K562 (cell line): ENCODE results near the gene MAP3K7. TPM values are rescaled to one million over a fixed set of nuclear protein-coding genes. Genes with fewer than 3 reads are reported as not detected.

Experiments used
- NEUROD1 ChIP-seq: fragments of 150-350 bp; IDR thresholded peaks from 2 replicates; pipeline ENCODE4 v1.6.1; 2014; ENCODE audit warnings: borderline replicate concordance, low read length, low read depth; ENCODE audit not compliant: partially characterized antibody
- POLR2AphosphoS2 ChIP-seq: IDR thresholded peaks from 2 replicates; pipeline ENCODE4 v1.6.1; 2012; ENCODE audit warnings: low read length, improper control_type of control experiment
- RCOR1 ChIP-seq, 2 experiments: IDR thresholded peaks; 2 replicates each; pipeline ENCODE4 v1.6.1; 2012; ENCODE audit warnings: low read depth in 2 of 2, low read length in 2 of 2, borderline replicate concordance in 1 of 2, improper control_type of control experiment in 1 of 2
- SMARCB1 ChIP-seq: IDR thresholded peaks from 2 replicates; pipeline ENCODE4 v1.6.1; 2011; ENCODE audit warnings: improper control_type of control experiment, low read depth; ENCODE audit not compliant: insufficient read length
- ZFP30 ChIP-seq: fragments of 250-450 bp; sonication (Bioruptor Pico); IDR thresholded peaks from 2 replicates; pipeline ENCODE4 v1.8.0; 2022; ENCODE audit warnings: moderate library complexity, mild to moderate bottlenecking, inconsistent platforms, borderline replicate concordance
- ZNF398 ChIP-seq: fragments of 250-450 bp; sonication (Bioruptor Pico); IDR thresholded peaks from 2 replicates; pipeline ENCODE4 v1.8.0; 2021; ENCODE audit warnings: moderate library complexity, mild to moderate bottlenecking, inconsistent platforms
- polyA plus RNA-seq, 8 experiments: library from polyadenylated mRNA; depleted of rRNA in 4 of 8; stranded (reverse) in 5 of 8; unstranded in 3 of 8; fragments of >200 nt; fragmentation: Nextera tagmentation in 2 of 8; fragmentation: Illumina TruSeq in 1 of 8; extraction: Ambion mirVana in 2 of 8; extraction: Trizol in 1 of 8; gene quantifications; 2 replicates each; pipeline versions ENCODE4 v1.2.1 to v1.2.3, GENCODE V29; 2011 to 2014; ENCODE audit warnings: inconsistent platforms in 1 of 8, missing spikeins in 1 of 8
- total RNA-seq, 7 experiments: library from RNA; depleted of rRNA in 6 of 7; stranded (reverse); fragments of >200 nt in 6 of 7; fragmentation: Illumina TruSeq in 2 of 7; extraction: Trizol in 2 of 7; gene quantifications; 2 replicates each; pipeline versions ENCODE4 v1.2.1 to v1.2.3, GENCODE V29; 2011 to 2021; ENCODE audit warnings: low replicate concordance in 1 of 7
- TF ChIP-seq, protein P1 (sequence below): fragments of 450-650 bp; IDR thresholded peaks from 2 replicates; pipeline ENCODE4 v1.6.1; 2016; ENCODE audit warnings: low read depth
- TF ChIP-seq, protein P2 (sequence below): sonication (generic); formaldehyde crosslinking; IDR thresholded peaks from 2 replicates; pipeline ENCODE4 v1.9.0; 2022; ENCODE audit warnings: mild to moderate bottlenecking, missing genetic modification reagents
- TF ChIP-seq, protein P3 (sequence below): fragments of 450-650 bp; formaldehyde crosslinking; conservative IDR thresholded peaks from 2 replicates; pipeline ENCODE4 v1.4.0; 2022; ENCODE audit warnings: mild to moderate bottlenecking, missing genetic modification characterization
- TF ChIP-seq, protein P4 (sequence below), 2 experiments: fragments of 450-650 bp; IDR thresholded peaks; 2 replicates each; pipeline ENCODE4 v1.6.1; 2016
- TF ChIP-seq, protein P5 (sequence below): fragments of 450-650 bp; conservative IDR thresholded peaks from 2 replicates; pipeline ENCODE4 v1.6.1; 2016; ENCODE audit warnings: missing genetic modification characterization, low read depth, mild to moderate bottlenecking, control low read depth, missing compliant biosample characterization

The MAP3K7 gene
- total and polyA plus RNA-seq, 9 of the 15 experiments (the other 6 are each of a cell fraction or from before 2014, with no cell fraction given), result 13.4 to 60.9 (median 34.8) TPM

GRCh38 chr6:90586546-90586835 lies 381 bp downstream of the MAP3K7 start (continued):
- TF ChIP-seq POLR2AphosphoS2 (no peak), ZNF398 (no peak), ZFP30 (CRISPR knock-in tag) (no peak), NEUROD1 (no peak), SMARCB1 (no peak), RCOR1 (IDR thresholded peaks at IDR 0.05; ENCODE audit: borderline replicate concordance in 1 of 2, low read depth in 2 of 2, low read length in 2 of 2) (no peak)
- TF ChIP-seq, protein P1, sequence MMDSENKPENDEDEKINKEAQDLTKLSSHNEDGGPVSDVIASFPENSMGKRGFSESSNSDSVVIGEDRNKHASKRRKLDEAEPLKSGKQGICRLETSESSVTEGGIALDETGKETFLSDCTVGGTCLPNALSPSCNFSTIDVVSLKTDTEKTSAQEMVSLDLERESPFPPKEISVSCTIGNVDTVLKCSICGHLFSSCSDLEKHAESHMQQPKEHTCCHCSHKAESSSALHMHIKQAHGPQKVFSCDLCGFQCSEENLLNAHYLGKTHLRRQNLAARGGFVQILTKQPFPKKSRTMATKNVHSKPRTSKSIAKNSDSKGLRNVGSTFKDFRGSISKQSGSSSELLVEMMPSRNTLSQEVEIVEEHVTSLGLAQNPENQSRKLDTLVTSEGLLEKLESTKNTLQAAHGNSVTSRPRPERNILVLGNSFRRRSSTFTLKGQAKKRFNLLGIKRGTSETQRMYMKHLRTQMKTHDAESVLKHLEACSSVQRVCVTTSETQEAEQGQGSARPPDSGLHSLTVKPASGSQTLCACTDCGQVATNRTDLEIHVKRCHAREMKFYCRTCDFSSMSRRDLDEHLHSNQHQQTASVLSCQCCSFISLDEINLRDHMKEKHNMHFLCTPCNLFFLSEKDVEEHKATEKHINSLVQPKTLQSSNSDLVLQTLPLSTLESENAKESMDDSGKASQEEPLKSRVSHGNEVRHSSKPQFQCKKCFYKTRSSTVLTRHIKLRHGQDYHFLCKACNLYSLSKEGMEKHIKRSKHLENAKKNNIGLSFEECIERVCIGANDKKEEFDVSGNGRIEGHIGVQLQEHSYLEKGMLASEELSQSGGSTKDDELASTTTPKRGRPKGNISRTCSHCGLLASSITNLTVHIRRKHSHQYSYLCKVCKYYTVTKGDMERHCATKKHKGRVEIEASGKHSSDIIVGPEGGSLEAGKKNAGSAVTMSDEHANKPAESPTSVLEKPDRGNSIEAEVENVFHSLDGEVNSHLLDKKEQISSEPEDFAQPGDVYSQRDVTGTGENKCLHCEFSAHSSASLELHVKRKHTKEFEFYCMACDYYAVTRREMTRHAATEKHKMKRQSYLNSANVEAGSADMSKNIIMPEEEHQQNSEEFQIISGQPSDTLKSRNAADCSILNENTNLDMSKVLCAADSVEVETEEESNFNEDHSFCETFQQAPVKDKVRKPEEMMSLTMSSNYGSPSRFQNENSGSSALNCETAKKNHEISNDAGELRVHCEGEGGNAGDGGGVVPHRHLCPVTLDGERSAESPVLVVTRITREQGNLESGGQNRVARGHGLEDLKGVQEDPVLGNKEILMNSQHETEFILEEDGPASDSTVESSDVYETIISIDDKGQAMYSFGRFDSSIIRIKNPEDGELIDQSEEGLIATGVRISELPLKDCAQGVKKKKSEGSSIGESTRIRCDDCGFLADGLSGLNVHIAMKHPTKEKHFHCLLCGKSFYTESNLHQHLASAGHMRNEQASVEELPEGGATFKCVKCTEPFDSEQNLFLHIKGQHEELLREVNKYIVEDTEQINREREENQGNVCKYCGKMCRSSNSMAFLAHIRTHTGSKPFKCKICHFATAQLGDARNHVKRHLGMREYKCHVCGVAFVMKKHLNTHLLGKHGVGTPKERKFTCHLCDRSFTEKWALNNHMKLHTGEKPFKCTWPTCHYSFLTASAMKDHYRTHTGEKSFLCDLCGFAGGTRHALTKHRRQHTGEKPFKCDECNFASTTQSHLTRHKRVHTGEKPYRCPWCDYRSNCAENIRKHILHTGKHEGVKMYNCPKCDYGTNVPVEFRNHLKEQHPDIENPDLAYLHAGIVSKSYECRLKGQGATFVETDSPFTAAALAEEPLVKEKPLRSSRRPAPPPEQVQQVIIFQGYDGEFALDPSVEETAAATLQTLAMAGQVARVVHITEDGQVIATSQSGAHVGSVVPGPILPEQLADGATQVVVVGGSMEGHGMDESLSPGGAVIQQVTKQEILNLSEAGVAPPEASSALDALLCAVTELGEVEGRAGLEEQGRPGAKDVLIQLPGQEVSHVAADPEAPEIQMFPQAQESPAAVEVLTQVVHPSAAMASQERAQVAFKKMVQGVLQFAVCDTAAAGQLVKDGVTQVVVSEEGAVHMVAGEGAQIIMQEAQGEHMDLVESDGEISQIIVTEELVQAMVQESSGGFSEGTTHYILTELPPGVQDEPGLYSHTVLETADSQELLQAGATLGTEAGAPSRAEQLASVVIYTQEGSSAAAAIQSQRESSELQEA, result no peak
- TF ChIP-seq, protein P2, sequence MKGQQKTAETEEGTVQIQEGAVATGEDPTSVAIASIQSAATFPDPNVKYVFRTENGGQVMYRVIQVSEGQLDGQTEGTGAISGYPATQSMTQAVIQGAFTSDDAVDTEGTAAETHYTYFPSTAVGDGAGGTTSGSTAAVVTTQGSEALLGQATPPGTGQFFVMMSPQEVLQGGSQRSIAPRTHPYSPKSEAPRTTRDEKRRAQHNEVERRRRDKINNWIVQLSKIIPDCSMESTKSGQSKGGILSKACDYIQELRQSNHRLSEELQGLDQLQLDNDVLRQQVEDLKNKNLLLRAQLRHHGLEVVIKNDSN (CRISPR knock-in tag), result no peak
- TF ChIP-seq, protein P3, sequence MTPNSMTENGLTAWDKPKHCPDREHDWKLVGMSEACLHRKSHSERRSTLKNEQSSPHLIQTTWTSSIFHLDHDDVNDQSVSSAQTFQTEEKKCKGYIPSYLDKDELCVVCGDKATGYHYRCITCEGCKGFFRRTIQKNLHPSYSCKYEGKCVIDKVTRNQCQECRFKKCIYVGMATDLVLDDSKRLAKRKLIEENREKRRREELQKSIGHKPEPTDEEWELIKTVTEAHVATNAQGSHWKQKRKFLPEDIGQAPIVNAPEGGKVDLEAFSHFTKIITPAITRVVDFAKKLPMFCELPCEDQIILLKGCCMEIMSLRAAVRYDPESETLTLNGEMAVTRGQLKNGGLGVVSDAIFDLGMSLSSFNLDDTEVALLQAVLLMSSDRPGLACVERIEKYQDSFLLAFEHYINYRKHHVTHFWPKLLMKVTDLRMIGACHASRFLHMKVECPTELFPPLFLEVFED, result no peak
- TF ChIP-seq, protein P4, sequence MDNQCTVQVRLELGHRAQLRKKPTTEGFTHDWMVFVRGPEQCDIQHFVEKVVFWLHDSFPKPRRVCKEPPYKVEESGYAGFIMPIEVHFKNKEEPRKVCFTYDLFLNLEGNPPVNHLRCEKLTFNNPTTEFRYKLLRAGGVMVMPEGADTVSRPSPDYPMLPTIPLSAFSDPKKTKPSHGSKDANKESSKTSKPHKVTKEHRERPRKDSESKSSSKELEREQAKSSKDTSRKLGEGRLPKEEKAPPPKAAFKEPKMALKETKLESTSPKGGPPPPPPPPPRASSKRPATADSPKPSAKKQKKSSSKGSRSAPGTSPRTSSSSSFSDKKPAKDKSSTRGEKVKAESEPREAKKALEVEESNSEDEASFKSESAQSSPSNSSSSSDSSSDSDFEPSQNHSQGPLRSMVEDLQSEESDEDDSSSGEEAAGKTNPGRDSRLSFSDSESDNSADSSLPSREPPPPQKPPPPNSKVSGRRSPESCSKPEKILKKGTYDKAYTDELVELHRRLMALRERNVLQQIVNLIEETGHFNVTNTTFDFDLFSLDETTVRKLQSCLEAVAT (IDR thresholded peaks at IDR 0.05), result 0 out of 4 replicates have a peak, but pooled peaks of 1 of the 2 experiments have one; percentile 5
- TF ChIP-seq, protein P5, sequence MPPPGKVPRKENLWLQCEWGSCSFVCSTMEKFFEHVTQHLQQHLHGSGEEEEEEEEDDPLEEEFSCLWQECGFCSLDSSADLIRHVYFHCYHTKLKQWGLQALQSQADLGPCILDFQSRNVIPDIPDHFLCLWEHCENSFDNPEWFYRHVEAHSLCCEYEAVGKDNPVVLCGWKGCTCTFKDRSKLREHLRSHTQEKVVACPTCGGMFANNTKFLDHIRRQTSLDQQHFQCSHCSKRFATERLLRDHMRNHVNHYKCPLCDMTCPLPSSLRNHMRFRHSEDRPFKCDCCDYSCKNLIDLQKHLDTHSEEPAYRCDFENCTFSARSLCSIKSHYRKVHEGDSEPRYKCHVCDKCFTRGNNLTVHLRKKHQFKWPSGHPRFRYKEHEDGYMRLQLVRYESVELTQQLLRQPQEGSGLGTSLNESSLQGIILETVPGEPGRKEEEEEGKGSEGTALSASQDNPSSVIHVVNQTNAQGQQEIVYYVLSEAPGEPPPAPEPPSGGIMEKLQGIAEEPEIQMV (tag), result no peak
